Measurements from ENCODE around the gene MT1E. TPM values are rescaled to one million over a fixed set of nuclear protein-coding genes. Genes with fewer than 3 reads are reported as not detected.

Gene MT1E
- total and polyA plus RNA-seq, 7 donors = 82.0 to 813 (median 173) TPM

DNA sequence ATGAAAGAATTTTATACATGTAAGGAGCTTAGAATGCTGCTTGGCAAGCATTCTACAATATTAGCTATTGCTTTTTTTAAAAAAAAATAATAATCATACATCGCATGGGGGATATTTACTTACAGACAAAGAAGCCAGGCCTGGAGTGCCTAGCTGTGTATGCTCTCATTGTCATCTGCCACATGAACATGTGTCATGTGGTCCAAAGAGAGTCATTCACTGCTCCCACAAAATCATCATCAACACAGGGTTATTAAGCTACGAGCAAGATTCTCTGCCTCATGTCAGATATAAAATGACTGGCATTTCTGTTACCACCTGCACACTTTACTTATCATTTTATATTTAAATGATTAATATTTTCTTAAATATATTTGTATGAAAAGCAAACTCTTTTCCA is 1.9 kb upstream of the MT1E start:
- intact Hi-C loops (cut with DNase I) = loop anchor here (2.0 kb wide), 1 partner anchor 59 kb away; the partner anchor contains the start of gene MT1X
- Histone ChIP-seq H3K36me3 (no peaks in the 10 kb centered on the region), H3K27me3 (no peaks in the 10 kb centered on the region), H3K27ac (no peak overlapping the region), H3K4me3 (no peak overlapping the region), H3K9me3 (no peaks in the 10 kb centered on the region), H3K4me1 (peaks cover 0 to 23% (median 19%) of the 10 kb centered on the region in 4 donors)
- DNase-seq = no peak
- WGBS, 2 donors = 94 to 96% methylated on average over 2 of the region's 2 CpGs
- no peak for TF ChIP-seq CTCF (IDR thresholded peaks at IDR 0.05)
- no peak for TF ChIP-seq EP300 (IDR thresholded peaks at IDR 0.05)
- no peak for TF ChIP-seq POLR2AphosphoS5 (IDR thresholded peaks at IDR 0.05)
- TF ChIP-seq POLR2A (IDR thresholded peaks at IDR 0.05) = no peak

DNA sequence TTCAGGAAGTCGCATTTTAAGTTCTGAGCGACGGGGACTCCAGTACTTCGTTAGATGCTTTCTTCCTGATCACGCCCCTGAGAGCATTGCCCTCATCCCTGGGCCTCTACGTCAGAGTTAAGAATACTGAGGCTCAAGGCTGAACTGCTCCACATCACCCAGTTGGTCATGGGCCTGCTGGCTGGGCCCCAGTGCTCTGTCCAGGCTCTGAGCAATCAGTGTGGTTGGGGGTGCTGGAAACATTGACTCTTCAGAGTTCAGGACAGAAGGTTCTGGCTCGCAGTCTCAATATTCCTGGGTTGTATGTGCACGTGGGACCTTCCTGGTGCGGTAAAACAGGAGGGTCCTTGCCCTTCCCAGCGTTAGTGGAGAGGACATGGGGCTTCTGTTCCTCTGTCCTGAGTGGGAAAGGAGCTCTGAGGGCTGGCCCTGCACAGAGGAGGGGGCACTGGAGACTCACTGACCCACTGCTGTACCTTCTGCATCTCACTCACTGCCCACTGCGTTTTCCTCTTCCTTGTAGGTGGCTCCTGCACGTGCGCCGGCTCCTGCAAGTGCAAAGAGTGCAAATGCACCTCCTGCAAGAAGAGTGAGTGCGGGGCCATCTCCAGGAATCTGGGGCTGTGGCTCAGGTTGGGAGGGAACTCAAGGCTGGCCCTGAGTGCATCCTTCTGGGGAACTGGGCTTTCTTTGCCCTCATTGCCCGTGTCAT is 518 bp downstream of the MT1E start:
- TF ChIP-seq CTCF (IDR thresholded peaks at IDR 0.05) = no peak
- peak in 1 of 4 donors; percentile 74 for TF ChIP-seq POLR2AphosphoS5 (IDR thresholded peaks at IDR 0.05)
- peak in 3 of 4 donors; percentile 46 to 72 (median 72) for TF ChIP-seq EP300 (IDR thresholded peaks at IDR 0.05)
- TF ChIP-seq POLR2A (IDR thresholded peaks at IDR 0.05) = no peak
- Histone ChIP-seq H3K9me3 (no peaks in the 10 kb centered on the region), H3K4me1 (peaks cover 0 to 23% (median 19%) of the 10 kb centered on the region in 4 donors), H3K27ac (peak overlapping the region; percentile 89 to 92 (median 90)), H3K27me3 (no peaks in the 10 kb centered on the region), H3K36me3 (no peaks in the 10 kb centered on the region), H3K4me3 (peak overlapping the region; percentile 52 to 68 (median 58))
- intact Hi-C loops (cut with DNase I) = loop anchor here (1.0 to 2.0 kb wide), 2 partner anchors 18 to 57 kb away; partner anchors contain the start of genes MT1X and MT2A
- WGBS, 2 donors = 8 to 18% methylated on average over 16 of the region's 16 CpGs
- DNase-seq = peak; percentile 91

DNA sequence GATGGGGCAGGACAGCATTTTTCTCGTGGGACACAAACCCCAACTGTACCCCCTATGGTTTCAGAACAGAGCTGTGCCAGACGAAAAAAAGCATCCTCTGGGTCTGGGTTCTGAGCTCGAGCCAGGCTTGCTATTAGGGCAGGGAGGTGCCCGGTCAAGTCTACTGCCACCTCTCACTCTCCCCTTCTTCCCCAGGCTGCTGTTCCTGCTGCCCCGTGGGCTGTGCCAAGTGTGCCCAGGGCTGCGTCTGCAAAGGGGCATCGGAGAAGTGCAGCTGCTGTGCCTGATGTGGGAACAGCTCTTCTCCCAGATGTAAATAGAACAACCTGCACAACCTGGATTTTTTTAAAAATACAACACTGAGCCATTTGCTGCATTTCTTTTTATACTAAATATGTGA is 1.1 kb downstream of the MT1E start:
- 25 to 52% methylated on average over 7 of the region's 7 CpGs for WGBS, 2 donors
- no peak for DNase-seq
- H3K4me1 ChIP-seq = peaks cover 0 to 24% (median 19%) of the 10 kb centered on the region in 4 donors
- no peaks in the 10 kb centered on the region for H3K27me3 ChIP-seq
- H3K9me3 ChIP-seq = no peaks in the 10 kb centered on the region
- intact Hi-C loops (cut with DNase I) = no loop called here
- no peak for TF ChIP-seq CTCF (IDR thresholded peaks at IDR 0.05)
- no peak for TF ChIP-seq EP300 (IDR thresholded peaks at IDR 0.05)
- no peak for TF ChIP-seq POLR2AphosphoS5 (IDR thresholded peaks at IDR 0.05)
- no peak for TF ChIP-seq POLR2A (IDR thresholded peaks at IDR 0.05)
- no peaks in the 10 kb centered on the region for H3K36me3 ChIP-seq
- peak overlapping the region; percentile 89 to 92 (median 90) for H3K27ac ChIP-seq
- H3K4me3 ChIP-seq = peak overlapping the region; percentile 52 to 68 (median 58)

DNA sequence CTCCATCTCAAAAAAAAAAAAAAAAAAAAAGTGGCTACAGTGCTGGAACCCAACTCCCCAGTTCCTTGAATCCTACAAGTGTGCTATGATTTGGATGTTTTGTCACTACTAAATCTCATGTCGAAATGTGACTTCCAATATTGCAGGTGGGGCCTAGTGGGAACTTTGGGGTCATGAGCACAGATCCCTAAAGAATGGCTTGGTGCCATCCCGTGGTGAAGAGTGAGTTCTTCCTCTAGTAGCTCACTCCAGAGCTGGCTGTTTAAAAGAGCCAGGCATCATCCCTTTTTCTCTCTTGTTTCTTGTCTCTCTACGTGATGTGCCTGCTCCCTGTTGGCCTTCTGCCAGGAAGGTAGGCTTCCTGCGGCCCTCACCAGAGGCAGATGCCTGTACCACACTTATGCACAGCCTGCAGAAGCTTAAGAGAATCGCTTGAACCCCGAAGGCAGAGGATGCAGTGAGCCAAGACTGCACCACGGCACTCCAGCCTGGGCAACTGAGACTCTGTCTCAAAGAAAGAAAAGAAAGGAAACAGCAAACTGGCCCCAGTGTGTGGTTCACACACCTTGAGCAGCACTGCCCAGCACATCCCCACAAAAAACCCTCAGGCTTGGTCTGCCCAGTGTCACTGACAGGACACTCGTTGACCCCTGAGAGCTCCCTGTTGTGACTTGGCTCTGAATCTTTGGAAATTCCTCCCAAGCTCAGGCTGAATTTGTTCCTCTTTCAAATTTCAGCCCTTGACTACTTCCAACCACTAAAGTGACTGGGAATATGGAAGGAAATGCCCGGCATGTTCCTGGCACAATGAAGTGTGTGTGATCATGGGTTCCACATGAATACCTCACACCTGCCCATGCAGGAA is 3.1 kb downstream of the MT1E start:
- TF ChIP-seq POLR2AphosphoS5 (IDR thresholded peaks at IDR 0.05) = no peak
- TF ChIP-seq POLR2A (IDR thresholded peaks at IDR 0.05) = no peak
- TF ChIP-seq CTCF (IDR thresholded peaks at IDR 0.05) = no peak
- no peak for TF ChIP-seq EP300 (IDR thresholded peaks at IDR 0.05)
- no peak for DNase-seq
- Histone ChIP-seq H3K4me1 (peaks cover 0 to 39% (median 29%) of the 10 kb centered on the region in 4 donors), H3K27me3 (peaks cover 0 to 3% (median 0%) of the 10 kb centered on the region in 3 donors), H3K4me3 (no peak overlapping the region), H3K36me3 (no peaks in the 10 kb centered on the region), H3K27ac (peak overlapping the region; percentile 0 to 92 (median 64)), H3K9me3 (no peaks in the 10 kb centered on the region)
- WGBS, 2 donors = 78 to 84% methylated on average over 9 of the region's 9 CpGs
- intact Hi-C loops (cut with DNase I) = no loop called here
